ENCODE results near the gene GCSH.

GCSH gene

GRCh38 chr16:81041696-81042095 is 54.5 kb downstream of the GCSH start:
- no peak for DNase-seq

DNA sequence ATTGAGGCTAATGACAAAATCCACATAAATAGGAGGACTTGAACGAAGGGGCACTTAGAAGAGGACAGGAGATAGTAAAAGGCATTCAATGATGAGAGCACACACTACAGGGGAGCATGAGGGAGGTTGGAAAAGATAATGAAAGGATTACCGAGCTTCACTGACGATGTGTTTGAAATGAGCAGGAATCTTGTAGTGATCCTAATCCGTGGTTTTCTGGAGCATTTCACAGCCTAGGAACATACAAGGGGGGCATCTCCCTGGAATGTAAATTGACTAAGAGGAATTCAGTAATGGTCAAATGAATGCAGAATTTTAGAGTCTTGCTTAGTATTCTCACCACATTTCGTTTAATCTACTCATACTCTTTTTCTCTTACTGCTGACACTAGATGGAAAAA is 55.4 kb downstream of the GCSH start:
- no peak for DNase-seq

DNA sequence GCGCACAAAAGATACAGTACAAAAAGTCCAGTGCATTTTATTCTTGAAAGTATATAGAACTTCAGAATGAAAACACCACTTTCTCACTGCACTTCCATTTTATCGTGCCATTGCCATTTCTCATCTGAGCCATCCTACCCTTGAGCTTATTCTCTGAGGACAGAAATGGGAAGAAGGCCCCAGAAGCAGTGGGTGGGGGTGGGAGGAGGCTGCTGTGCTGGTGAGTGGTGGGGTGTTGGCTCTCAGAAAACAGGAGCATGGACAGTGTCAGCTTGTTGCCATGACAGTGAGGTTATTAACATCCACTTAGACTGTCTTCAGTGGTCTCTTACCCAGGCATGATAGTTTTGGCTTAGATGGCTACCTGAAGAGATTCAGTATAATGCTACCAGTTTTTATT is 56.1 kb downstream of the GCSH start:
- no peak for DNase-seq

DNA sequence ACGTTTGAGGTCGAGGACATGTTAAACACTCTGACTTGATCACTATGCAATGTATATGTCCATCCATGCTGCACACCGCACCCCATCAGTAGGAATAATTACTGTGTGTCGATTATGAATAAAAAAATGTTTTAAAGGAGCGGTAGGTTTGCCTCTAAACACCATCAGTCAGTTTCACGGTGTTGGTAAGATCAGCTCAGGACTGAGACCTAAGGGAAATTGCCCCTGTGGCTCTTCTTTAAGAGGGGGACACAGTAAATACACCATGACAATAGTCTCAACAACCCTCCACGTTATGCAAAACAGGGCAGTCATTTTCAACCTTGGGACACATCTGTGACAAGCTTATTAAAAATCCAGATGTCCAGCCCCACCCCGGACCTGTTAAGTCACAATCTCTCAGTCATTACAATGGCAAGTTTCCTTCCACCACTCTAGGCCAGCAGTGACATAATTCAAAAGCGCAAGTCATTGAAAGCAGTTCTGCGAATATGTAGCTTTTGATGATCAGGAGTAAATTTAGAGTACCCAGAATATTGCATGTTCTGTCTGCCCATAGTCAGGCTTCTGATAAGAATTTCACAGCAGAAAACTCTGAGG is 59.3 kb downstream of the GCSH start:
- DNase-seq, result no peak

DNA sequence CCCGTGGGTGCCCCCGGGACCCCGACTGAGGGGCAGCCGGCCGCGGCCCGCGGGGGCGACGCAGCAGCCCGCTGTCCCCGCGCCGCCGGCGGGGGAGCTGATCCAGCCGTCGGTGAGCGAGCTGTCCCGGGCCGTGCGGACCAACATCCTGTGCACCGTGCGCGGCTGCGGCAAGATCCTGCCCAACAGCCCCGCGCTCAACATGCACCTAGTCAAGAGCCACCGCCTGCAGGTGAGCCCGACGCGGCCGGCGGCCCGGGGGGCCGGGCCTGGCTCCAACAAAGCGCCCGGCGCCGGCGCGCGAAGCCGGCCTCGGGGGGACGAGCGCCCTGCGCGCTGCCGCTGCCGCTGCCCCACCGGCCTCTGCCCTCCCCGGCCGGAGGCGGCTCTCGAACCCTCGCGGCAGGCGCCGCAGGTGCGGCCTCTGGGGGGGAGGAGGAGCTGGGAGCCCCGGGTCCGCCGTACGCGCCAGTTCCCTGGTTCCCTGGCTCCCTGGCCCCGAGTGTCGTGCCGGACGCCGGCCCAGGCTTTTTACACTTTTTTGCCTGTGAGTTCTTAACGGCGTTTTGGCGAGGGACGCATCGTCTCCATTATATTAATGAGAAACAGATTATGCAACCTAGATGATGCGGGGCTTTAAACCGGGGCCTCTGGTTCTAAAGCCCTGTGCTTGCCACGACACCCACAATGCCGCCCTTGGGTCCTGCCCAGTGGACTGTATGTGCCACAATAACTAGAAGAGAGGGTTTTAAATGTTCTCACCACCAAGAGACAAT is 60.0 kb downstream of the GCSH start:
- no peak for DNase-seq

DNA sequence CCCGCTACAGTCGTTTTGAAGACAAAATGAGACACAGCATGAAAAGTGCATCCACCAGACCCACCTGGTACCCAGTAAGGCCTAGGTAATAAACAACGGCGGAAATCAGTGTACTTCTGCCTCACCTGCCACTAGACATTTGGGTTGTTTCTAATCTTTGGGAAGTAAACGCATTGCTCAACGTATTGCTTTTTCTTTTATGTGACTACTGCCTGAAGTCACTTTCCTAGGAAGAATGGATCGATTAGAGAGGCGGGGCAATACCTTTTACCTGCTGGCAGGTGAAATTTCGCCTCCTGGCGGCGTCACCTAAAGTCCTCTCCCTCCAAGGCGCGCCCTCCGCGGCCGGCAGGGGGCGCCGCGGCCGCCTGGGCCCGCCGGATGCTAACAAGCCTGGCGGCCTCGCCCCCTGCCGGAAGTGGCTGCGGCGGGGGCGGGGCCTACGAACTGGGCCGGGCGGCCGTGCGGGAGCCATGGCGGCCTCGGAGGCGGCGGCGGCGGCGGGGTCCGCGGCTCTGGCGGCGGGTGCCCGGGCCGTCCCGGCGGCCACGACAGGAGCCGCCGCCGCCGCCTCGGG is 60.7 kb downstream of the GCSH start, which contains the start of gene ATMIN:
Gene ATMIN, plus strand, starts transcription at position 445 of the 577 bp plus-strand sequence. Its CDS starts 29 bp downstream, at position 474.
- DNase-seq, result peak; percentile 69
